ENCODE data around the gene PRKAG3.

PRKAG3 gene

DNA sequence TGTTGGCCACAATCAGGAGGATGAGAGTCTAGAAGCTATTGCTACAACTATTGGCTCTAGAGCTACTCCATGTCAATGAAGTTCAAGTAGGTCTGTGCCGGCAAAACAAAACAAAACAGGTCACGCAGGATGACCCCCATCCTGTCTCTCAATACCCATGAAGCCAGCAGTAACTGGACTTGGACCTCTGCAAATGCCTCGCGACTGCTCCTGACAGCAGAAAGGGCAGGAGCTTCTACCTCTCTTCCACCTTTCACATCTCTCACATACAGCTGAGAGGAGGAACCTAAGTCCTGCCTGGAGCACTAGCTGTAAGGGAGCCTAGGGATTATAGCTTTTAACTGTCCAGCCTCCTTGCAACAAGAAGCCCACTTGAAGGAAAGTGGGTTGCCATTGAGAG lies 16.0 kb downstream of the PRKAG3 start:
- H3K4me3 ChIP-seq (replicated peaks; ENCODE audit: insufficient read depth, low read length) = no peak overlapping the region
- DNase-seq (ENCODE audit: low read depth in 1 of 2, low spot score in 1 of 2) = no peak
- TF ChIP-seq REST (IDR thresholded peaks at IDR 0.05; ENCODE audit: insufficient replicate concordance, low read depth) = no peak
- no peak for TF ChIP-seq CTCF (IDR thresholded peaks at IDR 0.05; ENCODE audit: insufficient read depth, low read length)
- no peak for TF ChIP-seq GABPA (IDR thresholded peaks at IDR 0.05; ENCODE audit: low read depth)
- no peak for TF ChIP-seq POLR2AphosphoS5 (IDR thresholded peaks at IDR 0.05; ENCODE audit: low read depth)
- TF ChIP-seq SPI1 (IDR thresholded peaks at IDR 0.05; ENCODE audit: borderline replicate concordance, low read depth) = no peak
- H3K27ac ChIP-seq (replicated peaks) = no peak overlapping the region
- no peaks in the 10 kb centered on the region for H3K27me3 ChIP-seq (ENCODE audit: insufficient read depth, poor library complexity, severe bottlenecking)

GRCh38 chr2:218815244-218815637 lies 16.4 kb downstream of the PRKAG3 start:
- TF ChIP-seq CTCF (IDR thresholded peaks at IDR 0.05; ENCODE audit: insufficient read depth, low read length) (no peak), REST (IDR thresholded peaks at IDR 0.05; ENCODE audit: insufficient replicate concordance, low read depth) (no peak), GABPA (IDR thresholded peaks at IDR 0.05; ENCODE audit: low read depth) (no peak), SPI1 (IDR thresholded peaks at IDR 0.05; ENCODE audit: borderline replicate concordance, low read depth) (no peak), POLR2AphosphoS5 (IDR thresholded peaks at IDR 0.05; ENCODE audit: low read depth) (no peak)

GRCh38 chr2:218814540-218815243 lies 16.9 kb downstream of the PRKAG3 start:
- no peak for TF ChIP-seq POLR2AphosphoS5 (IDR thresholded peaks at IDR 0.05; ENCODE audit: low read depth)
- TF ChIP-seq GABPA (IDR thresholded peaks at IDR 0.05; ENCODE audit: low read depth) = no peak
- no peak for TF ChIP-seq SPI1 (IDR thresholded peaks at IDR 0.05; ENCODE audit: borderline replicate concordance, low read depth)
- TF ChIP-seq REST (IDR thresholded peaks at IDR 0.05; ENCODE audit: insufficient replicate concordance, low read depth) = no peak
- no peak for TF ChIP-seq CTCF (IDR thresholded peaks at IDR 0.05; ENCODE audit: insufficient read depth, low read length)
- H3K27ac ChIP-seq (replicated peaks) = no peak overlapping the region
- no peaks in the 10 kb centered on the region for H3K27me3 ChIP-seq (ENCODE audit: insufficient read depth, poor library complexity, severe bottlenecking)
- H3K4me3 ChIP-seq (replicated peaks; ENCODE audit: insufficient read depth, low read length) = no peak overlapping the region
- no peak for DNase-seq (ENCODE audit: low read depth in 1 of 2, low spot score in 1 of 2)

More at GRCh38 chr2:218815244-218815637, 16.4 kb downstream of the PRKAG3 start:
- Histone ChIP-seq H3K4me3 (replicated peaks; ENCODE audit: insufficient read depth, low read length) (no peak overlapping the region), H3K27ac (replicated peaks) (no peak overlapping the region), H3K27me3 (ENCODE audit: insufficient read depth, poor library complexity, severe bottlenecking) (no peaks in the 10 kb centered on the region)
- DNase-seq (ENCODE audit: low read depth in 1 of 2, low spot score in 1 of 2) = no peak
